Trophoblast cell (in vitro differentiated cells and primary cell): ENCODE measurements around the gene OR5K2.

ENCODE experiments used
- DNase-seq, 2 donors: peaks; one replicate each; pipeline ENCODE4 v3.0.0-alpha.2; 2016
- H2AFZ ChIP-seq: 2 replicates; pipeline ENCODE4 v1.6.1; 2013; ENCODE audit warnings: low read length, moderate library complexity, mild to moderate bottlenecking; ENCODE audit not compliant: insufficient read depth, poor library complexity
- H2AK5ac ChIP-seq: 2 replicates; pipeline ENCODE4 v1.6.1; 2013; ENCODE audit warnings: mild to moderate bottlenecking, low read length
- H2BK120ac ChIP-seq: 2 replicates; pipeline ENCODE4 v1.6.1; 2013; ENCODE audit warnings: low read length, mild to moderate bottlenecking, moderate library complexity; ENCODE audit not compliant: insufficient read depth, poor library complexity
- H2BK12ac ChIP-seq: 2 replicates; pipeline ENCODE4 v1.6.1; 2013; ENCODE audit warnings: mild to moderate bottlenecking, low read length, moderate library complexity
- H2BK5ac ChIP-seq: 2 replicates; pipeline ENCODE4 v1.6.1; 2013; ENCODE audit warnings: low read length, low read depth, moderate library complexity, mild to moderate bottlenecking; ENCODE audit not compliant: poor library complexity
- H3K14ac ChIP-seq: 2 replicates; pipeline ENCODE4 v1.6.1; 2013; ENCODE audit warnings: mild to moderate bottlenecking, low read length
- H3K18ac ChIP-seq: 2 replicates; pipeline ENCODE4 v1.6.1; 2013; ENCODE audit warnings: mild to moderate bottlenecking, low read length
- H3K23ac ChIP-seq: 2 replicates; pipeline ENCODE4 v1.6.1; 2013; ENCODE audit warnings: low read length
- H3K27ac ChIP-seq: 2 replicates; pipeline ENCODE4 v1.5.1; 2013; ENCODE audit warnings: low read depth, mild to moderate bottlenecking, inconsistent platforms, low read length, moderate library complexity
- H3K27me3 ChIP-seq: 2 replicates; pipeline ENCODE4 v1.6.1; 2013; ENCODE audit warnings: inconsistent platforms, mild to moderate bottlenecking, low read length, moderate library complexity; ENCODE audit not compliant: insufficient read depth
- H3K36me3 ChIP-seq, 2 experiments: 1 replicate in 1 of 2; 2 replicates in 1 of 2; pipeline ENCODE4 v1.6.1; 2013; ENCODE audit warnings: low read length in 2 of 2, mild to moderate bottlenecking in 2 of 2, moderate library complexity in 1 of 2; ENCODE audit not compliant: insufficient read depth in 2 of 2, control insufficient read depth in 1 of 2
- H3K4ac ChIP-seq: 2 replicates; pipeline ENCODE4 v1.6.1; 2013; ENCODE audit warnings: low read depth, mild to moderate bottlenecking, low read length, moderate library complexity
- H3K4me1 ChIP-seq, 2 experiments: 1 replicate in 1 of 2; 2 replicates in 1 of 2; pipeline ENCODE4 v1.6.1; 2013; ENCODE audit warnings: low read length in 2 of 2, mild to moderate bottlenecking in 2 of 2, moderate library complexity in 1 of 2; ENCODE audit not compliant: insufficient read depth in 2 of 2, control insufficient read depth in 1 of 2
- H3K4me2 ChIP-seq: 2 replicates; pipeline ENCODE4 v1.6.1; 2013; ENCODE audit warnings: inconsistent platforms, mild to moderate bottlenecking, low read length, moderate library complexity
- H3K4me3 ChIP-seq: 2 replicates; pipeline ENCODE4 v1.5.1; 2013; ENCODE audit warnings: mild to moderate bottlenecking, low read depth, low read length, inconsistent platforms
- H3K79me1 ChIP-seq: one replicate; pipeline ENCODE4 v1.6.1; 2013; ENCODE audit warnings: low read length
- H3K79me2 ChIP-seq: 2 replicates; pipeline ENCODE4 v1.6.1; 2013; ENCODE audit warnings: low read length, mild to moderate bottlenecking; ENCODE audit not compliant: control insufficient read depth, insufficient read depth, poor library complexity
- H3K9ac ChIP-seq: 2 replicates; pipeline ENCODE4 v1.6.1; 2013; ENCODE audit warnings: mild to moderate bottlenecking, low read length
- H3K9me3 ChIP-seq: 2 replicates; pipeline ENCODE4 v1.6.1; 2013; ENCODE audit warnings: low read depth, mild to moderate bottlenecking, control low read depth, inconsistent platforms, low read length; ENCODE audit not compliant: insufficient read depth
- H4K12ac ChIP-seq: 2 replicates; pipeline ENCODE4 v1.6.1; 2013; ENCODE audit warnings: low read depth, mild to moderate bottlenecking, low read length, moderate library complexity
- H4K8ac ChIP-seq: 2 replicates; pipeline ENCODE4 v1.6.1; 2013; ENCODE audit warnings: low read depth, mild to moderate bottlenecking, low read length, moderate library complexity
- H4K91ac ChIP-seq: one replicate; pipeline ENCODE4 v1.6.1; 2013; ENCODE audit warnings: low read depth, mild to moderate bottlenecking, low read length, moderate library complexity
- WGBS: extraction: QIAGEN DNeasy Blood & Tissue Kit; methylation state at CpG from one replicate; pipeline ENCODE4 v1.1.7; 2013; ENCODE audit warnings: missing lambda C conversion rate; ENCODE audit not compliant: insufficient read length, insufficient coverage; ENCODE audit errors: extremely low coverage; 5-methylcytosine and 5-hydroxymethylcytosine counted together

Gene OR5K2

DNA sequence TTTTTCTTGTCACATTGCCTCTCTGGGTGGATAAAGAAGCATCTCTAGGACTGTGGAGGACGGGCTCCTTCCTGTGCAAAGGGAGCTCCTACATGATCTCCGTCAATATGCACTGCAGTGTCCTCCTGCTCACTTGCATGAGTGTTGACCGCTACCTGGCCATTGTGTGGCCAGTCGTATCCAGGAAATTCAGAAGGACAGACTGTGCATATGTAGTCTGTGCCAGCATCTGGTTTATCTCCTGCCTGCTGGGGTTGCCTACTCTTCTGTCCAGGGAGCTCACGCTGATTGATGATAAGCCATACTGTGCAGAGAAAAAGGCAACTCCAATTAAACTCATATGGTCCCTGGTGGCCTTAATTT, 34.8 kb downstream of the OR5K2 start:
- H3K4me3 ChIP-seq: no peak overlapping the region
- H3K14ac ChIP-seq: no peak overlapping the region
- H3K4me1 ChIP-seq: no peaks in the 10 kb centered on the region
- no peak overlapping the region for H4K91ac ChIP-seq
- no peak overlapping the region for H3K9ac ChIP-seq
- no peak overlapping the region for H2BK120ac ChIP-seq
- no peaks in the 10 kb centered on the region for H3K36me3 ChIP-seq
- no peak overlapping the region for H2AFZ ChIP-seq
- no peak overlapping the region for H2AK5ac ChIP-seq
- no peak overlapping the region for H2BK12ac ChIP-seq
- H3K27me3 ChIP-seq: no peaks in the 10 kb centered on the region
- H4K8ac ChIP-seq: no peak overlapping the region
- no peaks in the 10 kb centered on the region for H3K9me3 ChIP-seq
- H3K4ac ChIP-seq: no peak overlapping the region
- no peak overlapping the region for H3K18ac ChIP-seq
- no peak overlapping the region for H4K12ac ChIP-seq
- no peak overlapping the region for H3K27ac ChIP-seq
- no peak for DNase-seq
- H2BK5ac ChIP-seq: no peak overlapping the region
- no peak overlapping the region for H3K4me2 ChIP-seq
- no peak overlapping the region for H3K23ac ChIP-seq
- no CpG with 5 or more reads among the region's 5 CpGs for WGBS
- no peaks in the 10 kb centered on the region for H3K79me1 ChIP-seq
- no peaks in the 10 kb centered on the region for H3K79me2 ChIP-seq

DNA sequence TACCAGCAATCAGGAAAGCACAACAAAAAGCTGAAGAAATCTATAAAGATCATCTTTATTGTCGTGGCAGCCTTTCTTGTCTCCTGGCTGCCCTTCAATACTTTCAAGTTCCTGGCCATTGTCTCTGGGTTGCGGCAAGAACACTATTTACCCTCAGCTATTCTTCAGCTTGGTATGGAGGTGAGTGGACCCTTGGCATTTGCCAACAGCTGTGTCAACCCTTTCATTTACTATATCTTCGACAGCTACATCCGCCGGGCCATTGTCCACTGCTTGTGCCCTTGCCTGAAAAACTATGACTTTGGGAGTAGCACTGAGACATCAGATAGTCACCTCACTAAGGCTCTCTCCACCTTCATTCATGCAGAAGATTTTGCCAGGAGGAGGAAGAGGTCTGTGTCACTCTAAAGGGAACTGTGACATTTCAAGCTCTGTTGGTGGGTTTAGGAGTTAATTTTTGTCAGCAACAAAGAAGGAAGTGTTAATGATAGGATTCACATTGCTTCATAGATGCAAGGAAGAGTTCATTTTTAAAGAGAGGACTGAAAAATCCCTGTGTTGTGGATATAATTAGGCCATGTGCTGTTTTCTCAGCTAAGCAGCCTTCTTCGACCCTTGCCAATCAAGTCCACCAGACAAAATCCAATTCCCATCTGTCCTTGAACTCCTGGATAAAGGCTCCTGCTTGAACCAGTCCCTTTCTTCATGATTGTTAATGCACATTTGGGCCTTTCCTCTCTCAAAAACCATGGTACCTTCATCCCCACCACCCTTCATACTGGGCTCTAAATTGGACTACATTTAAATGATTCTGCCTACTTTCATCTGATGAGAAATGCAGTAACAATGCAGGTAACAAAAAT, 35.5 kb downstream of the OR5K2 start:
- no peak overlapping the region for H3K4me2 ChIP-seq
- no peak overlapping the region for H2BK5ac ChIP-seq
- no peaks in the 10 kb centered on the region for H3K27me3 ChIP-seq
- H3K79me2 ChIP-seq: no peaks in the 10 kb centered on the region
- H3K27ac ChIP-seq: no peak overlapping the region
- no peak overlapping the region for H3K23ac ChIP-seq
- no peak overlapping the region for H3K9ac ChIP-seq
- no peaks in the 10 kb centered on the region for H3K36me3 ChIP-seq
- no peak overlapping the region for H3K18ac ChIP-seq
- no peak overlapping the region for H2AK5ac ChIP-seq
- no peak overlapping the region for H4K91ac ChIP-seq
- no peak overlapping the region for H3K4me3 ChIP-seq
- H2BK120ac ChIP-seq: no peak overlapping the region
- H2AFZ ChIP-seq: no peak overlapping the region
- no peaks in the 10 kb centered on the region for H3K9me3 ChIP-seq
- no peak for DNase-seq
- H3K4me1 ChIP-seq: no peaks in the 10 kb centered on the region
- no peak overlapping the region for H3K14ac ChIP-seq
- no CpG with 5 or more reads among the region's 6 CpGs for WGBS
- H3K79me1 ChIP-seq: no peaks in the 10 kb centered on the region
- no peak overlapping the region for H2BK12ac ChIP-seq
- no peak overlapping the region for H4K8ac ChIP-seq
- no peak overlapping the region for H3K4ac ChIP-seq
- no peak overlapping the region for H4K12ac ChIP-seq

DNA sequence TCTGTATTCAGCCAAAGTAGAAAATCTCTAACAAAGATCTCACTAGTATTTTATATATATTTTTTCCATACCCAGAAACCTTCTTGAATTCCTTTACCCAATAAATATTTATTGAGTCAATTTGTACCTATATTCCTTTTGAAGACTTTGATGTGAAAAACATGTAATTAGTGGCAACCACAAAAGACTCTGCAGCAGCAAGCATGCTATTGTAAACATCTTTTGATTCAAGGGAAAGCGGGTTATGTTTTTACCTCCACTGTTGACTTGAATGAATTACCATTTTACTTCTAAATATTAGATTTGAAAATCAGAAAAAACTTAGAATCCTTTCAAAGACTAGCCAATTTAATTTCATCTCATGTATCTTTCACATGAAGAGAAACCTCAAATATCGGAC, 36.7 kb downstream of the OR5K2 start:
- Histone ChIP-seq H3K23ac (no peak overlapping the region), H3K36me3 (no peaks in the 10 kb centered on the region), H2BK5ac (no peak overlapping the region), H4K8ac (no peak overlapping the region), H3K18ac (no peak overlapping the region), H3K9ac (no peak overlapping the region), H2BK120ac (no peak overlapping the region), H3K4me3 (no peak overlapping the region), H3K4ac (no peak overlapping the region), H3K14ac (no peak overlapping the region), H2AFZ (no peak overlapping the region), H4K12ac (no peak overlapping the region), H4K91ac (no peak overlapping the region), H3K9me3 (no peaks in the 10 kb centered on the region), H3K4me1 (no peaks in the 10 kb centered on the region), H2AK5ac (no peak overlapping the region), H3K79me2 (no peaks in the 10 kb centered on the region), H2BK12ac (no peak overlapping the region), H3K4me2 (no peak overlapping the region), H3K27me3 (no peaks in the 10 kb centered on the region), H3K79me1 (no peaks in the 10 kb centered on the region), H3K27ac (no peak overlapping the region)
- no CpG with 5 or more reads among the region's 2 CpGs for WGBS
- no peak for DNase-seq

DNA sequence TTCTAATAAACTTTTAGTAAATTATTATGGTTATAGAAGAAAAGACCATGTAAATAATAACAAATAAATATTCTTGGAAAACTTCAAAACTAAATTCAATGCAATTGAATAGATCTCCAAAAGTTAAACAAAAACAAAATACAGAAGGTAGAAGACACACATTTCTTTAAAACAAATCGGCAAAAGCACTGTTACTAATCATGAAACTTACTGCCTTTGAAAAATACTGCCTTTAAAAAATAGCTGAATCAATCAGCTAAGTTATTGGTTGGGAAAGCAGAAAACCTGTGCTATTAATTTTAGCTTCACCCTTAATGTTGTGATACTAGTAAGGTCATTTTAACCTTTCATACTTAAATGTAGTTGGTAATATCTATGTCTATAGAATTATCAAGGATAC, 37.3 kb downstream of the OR5K2 start:
- H3K9ac ChIP-seq: no peak overlapping the region
- WGBS: no CpG with 5 or more reads among the region's 1 CpG
- H3K14ac ChIP-seq: no peak overlapping the region

More for the DNA sequence above, 37.3 kb downstream of the OR5K2 start:
- H3K23ac ChIP-seq: no peak overlapping the region
- no peak overlapping the region for H3K4me3 ChIP-seq
- no peaks in the 10 kb centered on the region for H3K9me3 ChIP-seq
- H2AK5ac ChIP-seq: no peak overlapping the region
- H2BK120ac ChIP-seq: no peak overlapping the region
- no peaks in the 10 kb centered on the region for H3K27me3 ChIP-seq
- no peak overlapping the region for H2BK12ac ChIP-seq
- no peaks in the 10 kb centered on the region for H3K36me3 ChIP-seq
- H3K4me1 ChIP-seq: no peaks in the 10 kb centered on the region
- H2AFZ ChIP-seq: no peak overlapping the region
- no peak overlapping the region for H3K18ac ChIP-seq
- H3K4ac ChIP-seq: no peak overlapping the region
- H4K8ac ChIP-seq: no peak overlapping the region
- H2BK5ac ChIP-seq: no peak overlapping the region
- no peak for DNase-seq
- no peaks in the 10 kb centered on the region for H3K79me2 ChIP-seq
- no peak overlapping the region for H3K4me2 ChIP-seq
- H4K12ac ChIP-seq: no peak overlapping the region
- no peak overlapping the region for H3K27ac ChIP-seq
- H4K91ac ChIP-seq: no peak overlapping the region
- no peaks in the 10 kb centered on the region for H3K79me1 ChIP-seq
